DMS114 treated with DMSO at 0.1 percent for 48 hours (cell line): ENCODE measurements around the gene CARD8.
"Not testable (repeated sequence)": the region's sequence is repeated elsewhere in the genome, so short reads cannot be mapped to it uniquely, and the experiment has no call there.

Source experiments
- DNase-seq: peaks from one replicate; lab custom pipeline; 2025; ENCODE audit not compliant: unreplicated experiment; lab: John Stamatoyannopoulos, UW

CARD8 gene, protein sequence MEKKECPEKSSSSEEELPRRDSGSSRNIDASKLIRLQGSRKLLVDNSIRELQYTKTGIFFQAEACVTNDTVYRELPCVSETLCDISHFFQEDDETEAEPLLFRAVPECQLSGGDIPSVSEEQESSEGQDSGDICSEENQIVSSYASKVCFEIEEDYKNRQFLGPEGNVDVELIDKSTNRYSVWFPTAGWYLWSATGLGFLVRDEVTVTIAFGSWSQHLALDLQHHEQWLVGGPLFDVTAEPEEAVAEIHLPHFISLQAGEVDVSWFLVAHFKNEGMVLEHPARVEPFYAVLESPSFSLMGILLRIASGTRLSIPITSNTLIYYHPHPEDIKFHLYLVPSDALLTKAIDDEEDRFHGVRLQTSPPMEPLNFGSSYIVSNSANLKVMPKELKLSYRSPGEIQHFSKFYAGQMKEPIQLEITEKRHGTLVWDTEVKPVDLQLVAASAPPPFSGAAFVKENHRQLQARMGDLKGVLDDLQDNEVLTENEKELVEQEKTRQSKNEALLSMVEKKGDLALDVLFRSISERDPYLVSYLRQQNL

GRCh38 chr19:48255376-48256303 lies at the start of gene CARD8:
TSS of gene CARD8 (minus strand) at chr19:48255912. CDS start at chr19:48241020, 14,892 bp downstream.
- DNase-seq: peak; percentile 81

- no peak for DNase-seq
These were observed 48.2 kb upstream of the CARD8 start for GRCh38 chr19:48303866-48304265.

GRCh38 chr19:48303367-48303766 lies 47.7 kb upstream of the CARD8 start:
- no peak for DNase-seq

DNA sequence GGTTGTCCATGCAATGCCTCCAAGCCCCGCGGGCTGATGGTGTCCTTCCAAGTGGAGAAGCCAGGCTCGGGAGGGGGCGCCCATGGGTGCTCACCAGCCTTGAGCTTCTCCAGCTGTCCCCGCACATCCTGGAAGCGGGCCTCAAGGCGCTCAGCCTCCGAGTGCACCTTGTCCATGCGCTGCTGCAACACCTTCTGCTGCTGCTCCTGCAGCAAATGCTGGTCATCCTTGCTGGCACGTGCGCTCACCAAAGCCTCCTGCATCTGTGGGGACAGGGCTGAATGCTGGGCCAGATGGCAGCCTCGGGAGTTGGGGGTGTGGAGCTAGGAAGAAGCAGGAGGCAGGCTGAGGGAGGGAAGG lies 46.9 kb upstream of the CARD8 start:
- no peak for DNase-seq

GRCh38 chr19:48301886-48302599 lies 46.3 kb upstream of the CARD8 start:
- DNase-seq: no peak

- no peak for DNase-seq
These were observed 42.3 kb upstream of the CARD8 start for GRCh38 chr19:48297975-48298374.

DNA sequence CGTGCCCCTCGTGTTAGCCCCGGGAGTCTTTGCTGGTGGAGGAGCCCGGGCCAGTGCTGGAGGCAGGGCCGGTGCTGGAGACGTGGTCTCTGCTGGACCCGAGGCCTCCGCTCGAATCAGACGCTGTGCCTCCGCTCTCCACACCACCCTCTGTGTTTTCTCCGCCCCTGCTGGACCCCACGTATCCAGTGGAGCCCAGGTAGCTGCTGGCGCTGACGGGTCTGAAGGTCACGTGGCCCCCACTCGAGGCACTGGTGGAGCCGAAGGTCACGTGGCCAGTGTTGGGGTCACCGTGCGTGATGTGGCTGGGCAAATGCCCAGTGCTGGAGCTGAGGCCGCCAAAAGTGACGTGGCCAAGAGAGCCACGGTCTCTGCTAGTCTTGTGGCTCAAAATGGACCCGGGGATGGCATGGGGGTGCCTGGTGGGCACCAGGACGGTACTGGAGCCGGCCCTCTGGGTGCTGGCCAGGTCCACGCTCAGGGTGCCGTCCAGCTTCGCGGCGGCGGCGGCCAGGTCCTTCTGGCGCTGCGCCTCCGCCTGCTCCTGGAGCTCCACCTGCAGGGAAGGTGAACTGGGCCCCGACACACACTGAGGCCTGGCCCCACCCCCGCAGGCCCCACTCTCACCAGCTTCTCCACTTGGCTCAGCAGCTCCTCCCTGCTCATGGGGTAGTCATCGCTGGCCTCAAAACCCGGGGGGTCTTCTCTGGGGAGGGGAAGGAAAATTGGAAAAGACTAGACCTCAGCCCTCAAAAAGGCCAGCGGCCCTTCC lies 41.4 kb upstream of the CARD8 start:
- DNase-seq: no peak

- no peak for DNase-seq
These were observed 39.7 kb upstream of the CARD8 start for GRCh38 chr19:48295458-48295857.

- DNase-seq: no peak
These were observed 37.1 kb upstream of the CARD8 start for GRCh38 chr19:48292798-48293197.

- not testable (repeated sequence) for DNase-seq
These were observed 35.7 kb upstream of the CARD8 start for GRCh38 chr19:48291489-48291815.

DNA sequence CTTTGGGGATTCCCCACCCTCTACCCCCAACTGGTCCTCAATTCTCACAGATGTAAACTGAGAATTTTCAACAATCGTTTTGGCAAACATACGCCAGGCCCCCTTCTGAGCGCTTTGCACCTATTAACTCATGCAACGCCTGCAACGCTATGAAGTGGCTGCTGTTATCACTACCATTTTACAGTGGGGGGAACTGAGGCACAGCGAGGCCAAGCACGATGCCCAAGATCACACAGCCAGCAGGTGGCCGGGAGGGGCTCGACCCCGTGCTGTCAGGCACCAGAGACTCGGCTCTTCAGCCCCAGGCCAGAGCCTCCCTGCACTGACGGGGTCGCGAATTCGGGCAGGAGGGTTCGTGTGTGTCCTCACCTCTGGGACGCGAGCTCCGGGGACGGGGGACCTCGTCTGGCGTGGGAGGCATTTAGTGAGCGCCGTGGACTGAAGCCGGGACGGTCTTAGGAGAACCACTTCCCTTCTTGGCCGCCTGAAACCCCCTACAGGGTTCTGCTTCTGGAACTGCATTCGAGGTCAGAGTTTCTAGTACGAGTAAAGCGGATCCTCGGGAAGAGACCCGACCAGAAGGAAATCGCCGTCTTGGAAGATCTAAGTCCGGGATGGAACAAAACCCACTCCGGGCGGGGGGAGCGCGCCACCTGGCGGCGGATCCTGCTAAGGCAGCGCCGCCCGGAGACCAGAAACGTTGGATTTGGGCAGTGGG lies 35.2 kb upstream of the CARD8 start:
- peak; percentile 51 for DNase-seq

- no peak for DNase-seq
These were observed 34.7 kb upstream of the CARD8 start for GRCh38 chr19:48290401-48290770.

GRCh38 chr19:48287748-48288147 lies 32.0 kb upstream of the CARD8 start:
- no peak for DNase-seq

- DNase-seq: no peak
These were observed 29.2 kb upstream of the CARD8 start for GRCh38 chr19:48284896-48285295.

GRCh38 chr19:48283908-48284307 lies 28.2 kb upstream of the CARD8 start:
- no peak for DNase-seq

GRCh38 chr19:48279747-48280146 lies 24.0 kb upstream of the CARD8 start:
- DNase-seq: no peak

- DNase-seq: no peak
These were observed 19.2 kb upstream of the CARD8 start for GRCh38 chr19:48274938-48275337.

DNA sequence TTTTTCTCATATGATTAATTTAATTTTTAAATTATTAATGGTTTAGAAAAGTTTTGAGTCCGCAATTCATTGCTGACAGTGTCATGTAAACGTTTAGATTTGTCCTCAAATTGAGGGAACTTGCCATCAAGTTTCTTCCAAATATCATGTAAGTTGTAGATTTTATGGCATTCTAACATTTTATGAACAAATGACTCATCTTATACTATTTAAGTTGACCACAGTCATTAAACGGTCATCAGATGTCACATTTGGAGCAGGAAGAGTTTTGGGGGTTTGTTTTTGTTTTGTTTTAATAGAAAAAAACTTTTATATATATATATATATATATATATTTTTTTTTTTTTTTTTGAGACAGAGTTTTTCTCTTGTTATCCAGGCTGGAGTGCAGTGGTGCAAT lies 18.5 kb upstream of the CARD8 start:
- no peak for DNase-seq

GRCh38 chr19:48271531-48272151 lies 15.9 kb upstream of the CARD8 start:
- DNase-seq: peak; percentile 62
